Mesodermal cell (in vitro differentiated cells): ENCODE results near the gene ANKRD16.

ENCODE experiments used
- H3K27ac ChIP-seq: 2 replicates; pipeline ENCODE4 v1.7.0; 2013; ENCODE audit warnings: mild to moderate bottlenecking, low read depth, low read length, moderate library complexity; ENCODE audit not compliant: severe bottlenecking
- H3K36me3 ChIP-seq: 2 replicates; pipeline ENCODE4 v1.7.1; 2013; ENCODE audit warnings: mild to moderate bottlenecking, low read length, moderate library complexity; ENCODE audit not compliant: control insufficient read depth, insufficient read depth
- H3K4me1 ChIP-seq: one replicate; pipeline ENCODE4 v1.7.1; 2013; ENCODE audit warnings: mild to moderate bottlenecking, low read length; ENCODE audit not compliant: insufficient read depth, control insufficient read depth, poor library complexity, severe bottlenecking
- H3K4me3 ChIP-seq: 2 replicates; pipeline ENCODE4 v1.7.0; 2013; ENCODE audit warnings: low read length, control low read depth, mild to moderate bottlenecking; ENCODE audit not compliant: insufficient read depth, poor library complexity, severe bottlenecking; ENCODE audit errors: extremely low read depth
- H3K9me3 ChIP-seq: 2 replicates; pipeline ENCODE4 v1.7.1; 2013; ENCODE audit warnings: mild to moderate bottlenecking, low read length, moderate library complexity; ENCODE audit not compliant: control insufficient read depth
- WGBS, 2 experiments: methylation state at CpG; one replicate each; pipeline ENCODE4 v1.1.5; 2013; ENCODE audit warnings: missing lambda C conversion rate in 2 of 2; ENCODE audit not compliant: insufficient coverage in 2 of 2; 5-methylcytosine and 5-hydroxymethylcytosine counted together

The ANKRD16 gene

GRCh38 chr10:5818048-5818331, 71.7 kb downstream of the ANKRD16 start:
- H3K4me3 ChIP-seq = no peak overlapping the region

GRCh38 chr10:5817322-5818047, 72.2 kb downstream of the ANKRD16 start:
- 97% methylated on average over 3 of the region's 4 CpGs for WGBS, 2 experiments
- Histone ChIP-seq H3K4me3 (no peak overlapping the region), H3K27ac (no peak overlapping the region), H3K36me3 (no peaks in the 10 kb centered on the region), H3K9me3 (no peaks in the 10 kb centered on the region), H3K4me1 (no peaks in the 10 kb centered on the region)

More at GRCh38 chr10:5818048-5818331, 71.7 kb downstream of the ANKRD16 start:
- WGBS, 2 experiments = no CpG with 5 or more reads among the region's 2 CpGs
- Histone ChIP-seq H3K27ac (no peak overlapping the region), H3K4me1 (no peaks in the 10 kb centered on the region), H3K9me3 (no peaks in the 10 kb centered on the region), H3K36me3 (no peaks in the 10 kb centered on the region)

- no peak overlapping the region for H3K27ac ChIP-seq
- H3K4me1 ChIP-seq = no peaks in the 10 kb centered on the region
- H3K36me3 ChIP-seq = no peaks in the 10 kb centered on the region
- no peaks in the 10 kb centered on the region for H3K9me3 ChIP-seq
- H3K4me3 ChIP-seq = no peak overlapping the region
Measured at GRCh38 chr10:5816170-5816569, 73.5 kb downstream of the ANKRD16 start.

- Histone ChIP-seq H3K27ac (peak overlapping the region; percentile 93), H3K9me3 (no peaks in the 10 kb centered on the region), H3K4me3 (peak overlapping the region; percentile 87), H3K36me3 (no peaks in the 10 kb centered on the region), H3K4me1 (peaks cover 3% of the 10 kb centered on the region)
- WGBS, 2 experiments = 30 to 31% methylated on average over 8 to 9 of the region's 12 CpGs
Measured at GRCh38 chr10:5814110-5815107, 75.3 kb downstream of the ANKRD16 start.

- Histone ChIP-seq H3K36me3 (no peaks in the 10 kb centered on the region), H3K4me3 (peak within 1 kb of the TSS; percentile 87), H3K9me3 (no peaks in the 10 kb centered on the region), H3K27ac (peak within 1 kb of the TSS; percentile 93), H3K4me1 (peaks cover 3% of the 10 kb centered on the region)
- WGBS, 2 experiments = 0% methylated on average over 46 to 59 of the region's 77 CpGs
Measured at GRCh38 chr10:5813341-5814109, 76.2 kb downstream of the ANKRD16 start, which contains the start of gene GDI2. TSS of gene GDI2 (minus strand) at chr10:5813434. CDS start at chr10:5813258, 176 bp downstream.

GRCh38 chr10:5813091-5813340, 76.7 kb downstream of the ANKRD16 start:
- H3K27ac ChIP-seq = peak overlapping the region; percentile 93
- peak overlapping the region; percentile 87 for H3K4me3 ChIP-seq
- H3K36me3 ChIP-seq = peaks cover 5% of the 10 kb centered on the region
- WGBS, 2 experiments = 0 to 1% methylated on average over 16 to 26 of the region's 29 CpGs
- H3K4me1 ChIP-seq = peaks cover 3% of the 10 kb centered on the region
- no peaks in the 10 kb centered on the region for H3K9me3 ChIP-seq

GRCh38 chr10:5812283-5813090, 77.2 kb downstream of the ANKRD16 start:
- Histone ChIP-seq H3K9me3 (no peaks in the 10 kb centered on the region), H3K4me3 (peak overlapping the region; percentile 87), H3K4me1 (peaks cover 3% of the 10 kb centered on the region), H3K27ac (peak overlapping the region; percentile 93), H3K36me3 (peaks cover 8% of the 10 kb centered on the region)
- 0% methylated on average over 25 to 41 of the region's 49 CpGs for WGBS, 2 experiments
